Peyer's patch (tissue), 4 donors: ENCODE measurements around the gene PALMD.

Experiments
- POLR2A ChIP-seq, 2 donors: fragments of 450-650 bp; IDR thresholded peaks; one replicate each; pipeline ENCODE4 v1.5.1; 2017; ENCODE audit warnings: antibody characterized with exemption in 2 of 2, mild to moderate bottlenecking in 2 of 2, moderate library complexity in 2 of 2
- TF ChIP-seq, protein P1 (sequence below), 6 experiments: fragments of 450-650 bp in 4 of 6; fragments of 200-600 bp in 2 of 6; sonication (generic) in 1 of 6; IDR thresholded peaks; one replicate each; pipeline ENCODE4 v1.5.1; 2017 to 2019; ENCODE audit warnings: antibody characterized with exemption in 6 of 6, mild to moderate bottlenecking in 3 of 6, moderate library complexity in 1 of 6

DNA sequence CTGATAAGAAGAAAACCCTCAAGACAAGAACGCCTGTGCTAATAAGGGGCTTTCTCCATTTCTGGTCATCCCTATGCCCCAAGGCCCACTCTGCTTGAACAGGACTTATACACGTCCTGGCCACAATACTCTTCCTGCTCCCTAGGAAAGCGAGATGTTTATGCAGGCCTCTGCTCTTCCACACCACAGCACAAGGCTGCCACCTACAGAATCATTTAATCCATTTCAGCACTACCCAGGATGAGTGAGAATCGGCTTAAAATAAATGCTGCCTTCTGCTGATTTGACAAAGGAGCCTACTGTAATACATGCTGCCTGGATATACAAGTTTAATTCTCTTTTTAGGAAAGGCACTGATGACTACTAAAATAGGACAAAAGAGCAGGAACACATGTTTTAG lies 91.1 kb downstream of the PALMD start:
- TF ChIP-seq, protein P1, sequence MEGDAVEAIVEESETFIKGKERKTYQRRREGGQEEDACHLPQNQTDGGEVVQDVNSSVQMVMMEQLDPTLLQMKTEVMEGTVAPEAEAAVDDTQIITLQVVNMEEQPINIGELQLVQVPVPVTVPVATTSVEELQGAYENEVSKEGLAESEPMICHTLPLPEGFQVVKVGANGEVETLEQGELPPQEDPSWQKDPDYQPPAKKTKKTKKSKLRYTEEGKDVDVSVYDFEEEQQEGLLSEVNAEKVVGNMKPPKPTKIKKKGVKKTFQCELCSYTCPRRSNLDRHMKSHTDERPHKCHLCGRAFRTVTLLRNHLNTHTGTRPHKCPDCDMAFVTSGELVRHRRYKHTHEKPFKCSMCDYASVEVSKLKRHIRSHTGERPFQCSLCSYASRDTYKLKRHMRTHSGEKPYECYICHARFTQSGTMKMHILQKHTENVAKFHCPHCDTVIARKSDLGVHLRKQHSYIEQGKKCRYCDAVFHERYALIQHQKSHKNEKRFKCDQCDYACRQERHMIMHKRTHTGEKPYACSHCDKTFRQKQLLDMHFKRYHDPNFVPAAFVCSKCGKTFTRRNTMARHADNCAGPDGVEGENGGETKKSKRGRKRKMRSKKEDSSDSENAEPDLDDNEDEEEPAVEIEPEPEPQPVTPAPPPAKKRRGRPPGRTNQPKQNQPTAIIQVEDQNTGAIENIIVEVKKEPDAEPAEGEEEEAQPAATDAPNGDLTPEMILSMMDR (IDR thresholded peaks at IDR 0.05), result peak in 4 of 6 experiments; percentile 10 to 57 (median 53)
- no peak for TF ChIP-seq POLR2A (IDR thresholded peaks at IDR 0.05)
